ENCODE data around the gene UNC5C.

DNA sequence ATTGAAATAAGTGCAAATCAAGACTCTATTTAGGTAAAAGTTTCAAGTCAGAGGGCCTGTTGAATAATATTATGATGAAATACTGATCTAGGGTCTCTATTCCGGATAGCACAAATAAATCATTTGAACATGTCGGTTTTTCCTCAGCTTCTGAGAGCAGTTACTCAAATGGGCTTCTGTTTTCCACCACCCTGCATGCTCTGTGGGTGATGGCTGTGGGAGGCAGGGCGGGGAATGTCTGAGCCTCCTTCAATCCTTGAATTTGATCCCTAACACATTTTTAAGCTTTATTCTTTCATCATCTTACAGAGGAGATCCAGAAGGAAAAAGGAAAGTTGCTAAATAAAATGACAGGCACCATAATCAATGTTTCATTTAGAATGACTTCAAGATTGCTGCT is 8.5 kb downstream of the UNC5C start:
- TF ChIP-seq, protein P1, sequence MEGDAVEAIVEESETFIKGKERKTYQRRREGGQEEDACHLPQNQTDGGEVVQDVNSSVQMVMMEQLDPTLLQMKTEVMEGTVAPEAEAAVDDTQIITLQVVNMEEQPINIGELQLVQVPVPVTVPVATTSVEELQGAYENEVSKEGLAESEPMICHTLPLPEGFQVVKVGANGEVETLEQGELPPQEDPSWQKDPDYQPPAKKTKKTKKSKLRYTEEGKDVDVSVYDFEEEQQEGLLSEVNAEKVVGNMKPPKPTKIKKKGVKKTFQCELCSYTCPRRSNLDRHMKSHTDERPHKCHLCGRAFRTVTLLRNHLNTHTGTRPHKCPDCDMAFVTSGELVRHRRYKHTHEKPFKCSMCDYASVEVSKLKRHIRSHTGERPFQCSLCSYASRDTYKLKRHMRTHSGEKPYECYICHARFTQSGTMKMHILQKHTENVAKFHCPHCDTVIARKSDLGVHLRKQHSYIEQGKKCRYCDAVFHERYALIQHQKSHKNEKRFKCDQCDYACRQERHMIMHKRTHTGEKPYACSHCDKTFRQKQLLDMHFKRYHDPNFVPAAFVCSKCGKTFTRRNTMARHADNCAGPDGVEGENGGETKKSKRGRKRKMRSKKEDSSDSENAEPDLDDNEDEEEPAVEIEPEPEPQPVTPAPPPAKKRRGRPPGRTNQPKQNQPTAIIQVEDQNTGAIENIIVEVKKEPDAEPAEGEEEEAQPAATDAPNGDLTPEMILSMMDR (conservative IDR thresholded peaks at IDR 0.05 in 1 of 2, IDR thresholded peaks at IDR 0.05 in 1 of 2; ENCODE audit: low read depth in 1 of 2, low read length in 2 of 2): no peak
- no peak for TF ChIP-seq EZH2 (IDR thresholded peaks at IDR 0.05; ENCODE audit: low read length, missing control alignments)

All from fibroblast of lung (primary cell).